Loucy (cell line): ENCODE results near the gene S100A14.

Experiments
- H2AFZ ChIP-seq: fragments of 200-600 bp; sonication (generic); 2 replicates; pipeline ENCODE4 v1.6.0; 2016; ENCODE audit warnings: antibody characterized with exemption, mild to moderate bottlenecking, low read length, moderate library complexity
- H3F3A ChIP-seq: fragments of 200-600 bp; 2 replicates; pipeline ENCODE4 v1.6.0; 2016; ENCODE audit warnings: antibody characterized with exemption, low read depth, mild to moderate bottlenecking
- H3K27me3 ChIP-seq: fragments of 200-600 bp; sonication (generic); 2 replicates; pipeline ENCODE4 v1.6.1; 2014; ENCODE audit warnings: low read length, mild to moderate bottlenecking; ENCODE audit not compliant: insufficient read depth, poor library complexity, severe bottlenecking
- H3K36me3 ChIP-seq: fragments of 200-600 bp; sonication (generic); 2 replicates; pipeline ENCODE4 v1.6.1; 2016; ENCODE audit warnings: low read length; ENCODE audit not compliant: insufficient read depth
- H3K4me1 ChIP-seq: fragments of 200-600 bp; sonication (generic); 2 replicates; pipeline ENCODE4 v1.5.1; 2014; ENCODE audit warnings: low read length, mild to moderate bottlenecking; ENCODE audit not compliant: insufficient read depth, poor library complexity, severe bottlenecking
- H3K4me2 ChIP-seq: fragments of 200-600 bp; sonication (generic); 2 replicates; pipeline ENCODE4 v1.6.0; 2014; ENCODE audit warnings: antibody characterized with exemption, low read length, low read depth, mild to moderate bottlenecking; ENCODE audit not compliant: poor library complexity, severe bottlenecking
- H3K4me3 ChIP-seq: fragments of 200-600 bp; sonication (generic); 2 replicates; pipeline ENCODE4 v1.5.1; 2014; ENCODE audit warnings: low read length, mild to moderate bottlenecking, mixed read lengths; ENCODE audit not compliant: poor library complexity, severe bottlenecking
- H3K79me2 ChIP-seq: fragments of 200-600 bp; sonication (generic); 2 replicates; pipeline ENCODE4 v1.6.1; 2014; ENCODE audit warnings: low read length; ENCODE audit not compliant: insufficient read depth
- H3K9ac ChIP-seq: fragments of 200-600 bp; sonication (generic); 2 replicates; pipeline ENCODE4 v1.6.0; 2014; ENCODE audit warnings: mild to moderate bottlenecking, low read depth, low read length, moderate library complexity; ENCODE audit not compliant: poor library complexity, severe bottlenecking
- H3K9me2 ChIP-seq: fragments of 200-600 bp; sonication (generic); replicated peaks from 2 replicates; pipeline ENCODE4 v1.6.1; 2016; ENCODE audit warnings: low read depth, low read length, mixed read lengths
- H3K9me3 ChIP-seq: fragments of 200-600 bp; sonication (generic); 2 replicates; pipeline ENCODE4 v1.6.1; 2014; ENCODE audit warnings: mild to moderate bottlenecking, antibody characterized with exemption, low read length, low read depth; ENCODE audit not compliant: insufficient read depth
- H4K20me1 ChIP-seq: fragments of 200-600 bp; sonication (generic); 2 replicates; pipeline ENCODE4 v1.6.0; 2014; ENCODE audit warnings: antibody characterized with exemption, low read length, mild to moderate bottlenecking; ENCODE audit not compliant: insufficient read depth, poor library complexity, severe bottlenecking
- CTCF ChIP-seq: fragments of 200-600 bp; sonication (generic); conservative IDR thresholded peaks from 2 replicates; pipeline ENCODE4 v1.5.1; 2014; ENCODE audit warnings: mild to moderate bottlenecking, antibody characterized with exemption, low read length
- EZH2phosphoT487 ChIP-seq: fragments of 200-600 bp; IDR thresholded peaks from 2 replicates; pipeline ENCODE4 v1.6.1; 2018; ENCODE audit warnings: antibody characterized with exemption, mild to moderate bottlenecking, moderate library complexity, borderline replicate concordance

The S100A14 gene

GRCh38 chr1:153612755-153613331 lies 3.3 kb downstream of the S100A14 start, which contains the start of gene S100A16:
Gene S100A16 (minus strand): TSS chr1:153613137. CDS start chr1:153608151, 4,986 bp downstream.
- H4K20me1 ChIP-seq = no peaks in the 10 kb centered on the region
- H3K4me1 ChIP-seq = peaks cover 2% of the 10 kb centered on the region
- no peaks in the 10 kb centered on the region for H3K27me3 ChIP-seq
- H3K4me3 ChIP-seq = no peak within 1 kb of the TSS
- H3K9ac ChIP-seq = no peak within 1 kb of the TSS
- H3K9me3 ChIP-seq = no peaks in the 10 kb centered on the region
- no peak within 1 kb of the TSS for H3K4me2 ChIP-seq
- H3K79me2 ChIP-seq = no peaks in the 10 kb centered on the region
- no peak for TF ChIP-seq EZH2phosphoT487
- TF ChIP-seq CTCF = no peak
- no peaks in the 10 kb centered on the region for H3F3A ChIP-seq
- H3K9me2 ChIP-seq = no peaks in the 10 kb centered on the region
- H2AFZ ChIP-seq = no peak within 1 kb of the TSS
- H3K36me3 ChIP-seq = no peaks in the 10 kb centered on the region

- no peak overlapping the region for H3K9ac ChIP-seq
- H3K4me3 ChIP-seq = no peak overlapping the region
- H4K20me1 ChIP-seq = no peaks in the 10 kb centered on the region
- no peaks in the 10 kb centered on the region for H3K9me3 ChIP-seq
- H3K27me3 ChIP-seq = no peaks in the 10 kb centered on the region
- H3K4me2 ChIP-seq = no peak overlapping the region
- H3K36me3 ChIP-seq = no peaks in the 10 kb centered on the region
- TF ChIP-seq CTCF (no peak), EZH2phosphoT487 (no peak)
- no peaks in the 10 kb centered on the region for H3K4me1 ChIP-seq
- H3F3A ChIP-seq = no peaks in the 10 kb centered on the region
- no peaks in the 10 kb centered on the region for H3K79me2 ChIP-seq
- H3K9me2 ChIP-seq = no peaks in the 10 kb centered on the region
- H2AFZ ChIP-seq = no peak overlapping the region
Measured at GRCh38 chr1:153612111-153612754, 3.9 kb downstream of the S100A14 start.

GRCh38 chr1:153611356-153611755 lies 4.8 kb downstream of the S100A14 start:
- Histone ChIP-seq H2AFZ (no peak overlapping the region), H3K4me1 (no peaks in the 10 kb centered on the region), H3K4me3 (no peak overlapping the region), H3K4me2 (no peak overlapping the region), H3K27me3 (no peaks in the 10 kb centered on the region), H3K9me3 (no peaks in the 10 kb centered on the region), H3K9ac (no peak overlapping the region), H4K20me1 (no peaks in the 10 kb centered on the region), H3K79me2 (no peaks in the 10 kb centered on the region), H3K9me2 (no peaks in the 10 kb centered on the region), H3F3A (no peaks in the 10 kb centered on the region), H3K36me3 (no peaks in the 10 kb centered on the region)
- no peak for TF ChIP-seq CTCF
- no peak for TF ChIP-seq EZH2phosphoT487
